Measurements from ENCODE around the gene SELENOV. TPM values are rescaled to one million over a fixed set of nuclear protein-coding genes. Genes with fewer than 3 reads are reported as not detected.

The SELENOV gene
- total and polyA plus RNA-seq, 2 donors (not counting 1 experiment from before 2014, with no cell fraction given): not detected

DNA sequence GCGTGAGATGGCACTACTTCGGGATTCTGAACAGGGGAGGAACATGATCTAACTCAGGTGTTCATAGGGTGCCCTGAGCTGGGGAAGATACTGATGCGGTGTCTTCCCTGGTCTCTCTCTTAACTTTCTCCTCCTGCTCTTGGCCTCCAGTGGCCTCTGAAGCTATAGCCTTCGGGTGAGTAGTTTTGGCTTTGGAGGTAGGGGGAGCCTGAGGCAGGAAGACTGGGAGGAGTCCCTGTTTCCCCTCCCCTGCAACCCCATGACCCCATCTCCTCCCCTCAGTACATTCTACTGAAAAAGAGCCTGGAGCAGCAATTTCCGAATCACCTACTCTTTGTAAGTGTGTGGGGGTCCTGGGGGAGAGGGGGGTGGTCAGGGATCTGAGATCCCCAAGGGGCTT lies 3.5 kb downstream of the SELENOV start:
- Histone ChIP-seq H3K36me3 (ENCODE audit: control insufficient read depth, insufficient read depth, low read length) (no peaks in the 10 kb centered on the region), H3K9ac (ENCODE audit: insufficient read depth, low read length) (no peak overlapping the region), H2AFZ (ENCODE audit: low read length) (no peak overlapping the region), H3K27ac (ENCODE audit: insufficient read depth, low read length) (no peak overlapping the region), H3K4me2 (ENCODE audit: extremely low read depth, insufficient read depth, low read length) (no peak overlapping the region), H3K4me1 (ENCODE audit: control insufficient read depth, extremely low read depth, insufficient read depth, low read length) (no peaks in the 10 kb centered on the region), H4K20me1 (ENCODE audit: control insufficient read depth, extremely low read depth, insufficient read depth, low read length) (no peaks in the 10 kb centered on the region), H3K79me2 (ENCODE audit: control insufficient read depth, insufficient read depth, low read length) (no peaks in the 10 kb centered on the region), H3K9me3 (ENCODE audit: control insufficient read depth, insufficient read depth, low read depth, low read length) (no peaks in the 10 kb centered on the region), H3K4me3 (replicated peaks in 1 of 4; ENCODE audit: control extremely low read depth in 1 of 4, insufficient read depth in 1 of 4, low read depth in 3 of 4, low read length in 4 of 4) (no peak overlapping the region), H3K27me3 (ENCODE audit: control insufficient read depth, insufficient read depth, low read length) (peaks cover 34% of the 10 kb centered on the region)
- no peak for DNase-seq (ENCODE audit: low read depth in 2 of 2)
- no peak for TF ChIP-seq EZH2 (IDR thresholded peaks at IDR 0.05; ENCODE audit: low read length, missing control alignments)
- TF ChIP-seq, protein P1, sequence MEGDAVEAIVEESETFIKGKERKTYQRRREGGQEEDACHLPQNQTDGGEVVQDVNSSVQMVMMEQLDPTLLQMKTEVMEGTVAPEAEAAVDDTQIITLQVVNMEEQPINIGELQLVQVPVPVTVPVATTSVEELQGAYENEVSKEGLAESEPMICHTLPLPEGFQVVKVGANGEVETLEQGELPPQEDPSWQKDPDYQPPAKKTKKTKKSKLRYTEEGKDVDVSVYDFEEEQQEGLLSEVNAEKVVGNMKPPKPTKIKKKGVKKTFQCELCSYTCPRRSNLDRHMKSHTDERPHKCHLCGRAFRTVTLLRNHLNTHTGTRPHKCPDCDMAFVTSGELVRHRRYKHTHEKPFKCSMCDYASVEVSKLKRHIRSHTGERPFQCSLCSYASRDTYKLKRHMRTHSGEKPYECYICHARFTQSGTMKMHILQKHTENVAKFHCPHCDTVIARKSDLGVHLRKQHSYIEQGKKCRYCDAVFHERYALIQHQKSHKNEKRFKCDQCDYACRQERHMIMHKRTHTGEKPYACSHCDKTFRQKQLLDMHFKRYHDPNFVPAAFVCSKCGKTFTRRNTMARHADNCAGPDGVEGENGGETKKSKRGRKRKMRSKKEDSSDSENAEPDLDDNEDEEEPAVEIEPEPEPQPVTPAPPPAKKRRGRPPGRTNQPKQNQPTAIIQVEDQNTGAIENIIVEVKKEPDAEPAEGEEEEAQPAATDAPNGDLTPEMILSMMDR (conservative IDR thresholded peaks at IDR 0.05 in 1 of 2, IDR thresholded peaks at IDR 0.05 in 1 of 2; ENCODE audit: low read depth in 1 of 2, low read length in 2 of 2): no peak

DNA sequence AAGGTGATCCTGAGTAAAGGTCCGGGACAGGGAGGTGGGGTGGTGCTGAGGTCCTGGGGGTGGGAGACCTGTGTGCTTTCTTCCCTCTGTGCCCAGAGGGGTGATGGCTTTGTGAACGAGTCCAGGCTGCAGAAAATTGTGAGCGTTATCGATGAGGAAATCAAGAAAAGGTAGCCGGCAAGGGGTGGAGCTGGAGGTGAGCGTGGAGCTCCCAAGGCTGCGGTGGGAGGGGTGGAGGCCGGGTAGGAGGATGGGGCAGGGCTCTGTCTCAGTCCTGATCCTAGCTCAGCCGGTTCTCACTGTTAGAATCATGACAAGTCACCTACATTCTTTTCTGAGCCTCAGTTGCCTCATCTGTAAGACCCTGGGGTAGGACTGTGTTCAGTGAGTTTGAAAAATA lies 4.0 kb downstream of the SELENOV start:
- TF ChIP-seq, protein P1 (conservative IDR thresholded peaks at IDR 0.05 in 1 of 2, IDR thresholded peaks at IDR 0.05 in 1 of 2; ENCODE audit: low read depth in 1 of 2, low read length in 2 of 2): no peak
- TF ChIP-seq EZH2 (IDR thresholded peaks at IDR 0.05; ENCODE audit: low read length, missing control alignments): no peak
- Histone ChIP-seq H2AFZ (ENCODE audit: low read length) (no peak overlapping the region), H3K4me2 (ENCODE audit: extremely low read depth, insufficient read depth, low read length) (no peak overlapping the region), H3K9me3 (ENCODE audit: control insufficient read depth, insufficient read depth, low read depth, low read length) (no peaks in the 10 kb centered on the region), H3K4me3 (replicated peaks in 1 of 4; ENCODE audit: control extremely low read depth in 1 of 4, insufficient read depth in 1 of 4, low read depth in 3 of 4, low read length in 4 of 4) (no peak overlapping the region), H3K79me2 (ENCODE audit: control insufficient read depth, insufficient read depth, low read length) (no peaks in the 10 kb centered on the region), H4K20me1 (ENCODE audit: control insufficient read depth, extremely low read depth, insufficient read depth, low read length) (no peaks in the 10 kb centered on the region), H3K36me3 (ENCODE audit: control insufficient read depth, insufficient read depth, low read length) (no peaks in the 10 kb centered on the region), H3K27me3 (ENCODE audit: control insufficient read depth, insufficient read depth, low read length) (peaks cover 29% of the 10 kb centered on the region), H3K9ac (ENCODE audit: insufficient read depth, low read length) (no peak overlapping the region), H3K4me1 (ENCODE audit: control insufficient read depth, extremely low read depth, insufficient read depth, low read length) (no peaks in the 10 kb centered on the region), H3K27ac (ENCODE audit: insufficient read depth, low read length) (no peak overlapping the region)
- DNase-seq (ENCODE audit: low read depth in 2 of 2): no peak

DNA sequence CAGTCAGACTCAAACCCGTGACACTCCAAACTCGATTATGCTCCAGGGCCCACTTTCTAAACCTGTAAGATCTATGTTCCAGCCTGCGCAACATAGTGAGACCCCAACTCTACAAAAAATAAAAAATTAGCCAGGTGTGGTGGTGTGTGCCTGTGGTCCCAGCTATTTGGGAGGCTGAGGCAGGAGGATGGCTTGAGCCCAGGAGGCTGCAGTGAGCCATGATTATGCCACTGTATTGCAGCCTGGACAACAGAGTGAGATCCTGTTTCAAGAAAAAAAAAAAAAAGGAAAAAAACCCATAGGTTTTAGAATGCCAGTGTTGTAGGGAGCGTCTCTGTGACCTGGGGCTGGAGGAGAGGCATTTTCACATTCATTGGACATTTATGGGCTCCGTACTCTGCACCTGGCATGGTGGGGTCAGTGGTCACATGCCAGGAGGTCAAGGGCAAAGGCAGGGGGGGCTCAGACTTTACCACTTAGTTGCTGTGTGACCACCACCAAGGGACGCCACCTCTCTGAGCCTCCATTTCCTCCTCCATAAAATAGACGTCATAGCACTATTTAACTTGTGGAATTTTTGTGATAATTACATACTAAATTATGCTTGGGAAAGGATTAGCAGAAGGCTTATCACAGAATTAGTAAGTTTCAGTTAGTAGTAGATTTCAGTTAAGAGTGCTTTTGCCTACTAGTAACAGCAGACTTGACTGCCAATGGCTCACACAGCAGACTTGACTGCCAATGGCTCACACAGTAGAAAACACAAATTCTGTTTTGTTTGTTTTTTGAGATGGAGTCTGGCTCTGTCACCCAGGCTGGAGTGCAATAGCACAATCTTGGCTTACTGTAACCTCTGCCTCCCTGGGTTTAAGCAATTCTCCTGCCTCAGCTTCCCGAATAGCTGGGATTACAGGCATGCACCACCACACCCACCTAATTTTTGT lies 5.9 kb downstream of the SELENOV start:
- Histone ChIP-seq H3K4me1 (ENCODE audit: control insufficient read depth, extremely low read depth, insufficient read depth, low read length) (no peaks in the 10 kb centered on the region), H3K9ac (ENCODE audit: insufficient read depth, low read length) (no peak overlapping the region), H3K4me2 (ENCODE audit: extremely low read depth, insufficient read depth, low read length) (no peak overlapping the region), H3K9me3 (ENCODE audit: control insufficient read depth, insufficient read depth, low read depth, low read length) (no peaks in the 10 kb centered on the region), H2AFZ (ENCODE audit: low read length) (no peak overlapping the region), H3K27me3 (ENCODE audit: control insufficient read depth, insufficient read depth, low read length) (peaks cover 11% of the 10 kb centered on the region), H3K4me3 (replicated peaks in 1 of 4; ENCODE audit: control extremely low read depth in 1 of 4, insufficient read depth in 1 of 4, low read depth in 3 of 4, low read length in 4 of 4) (no peak overlapping the region), H3K36me3 (ENCODE audit: control insufficient read depth, insufficient read depth, low read length) (no peaks in the 10 kb centered on the region), H4K20me1 (ENCODE audit: control insufficient read depth, extremely low read depth, insufficient read depth, low read length) (no peaks in the 10 kb centered on the region), H3K79me2 (ENCODE audit: control insufficient read depth, insufficient read depth, low read length) (no peaks in the 10 kb centered on the region), H3K27ac (ENCODE audit: insufficient read depth, low read length) (no peak overlapping the region)
- no peak for DNase-seq (ENCODE audit: low read depth in 2 of 2)
- TF ChIP-seq, protein P1 (conservative IDR thresholded peaks at IDR 0.05 in 1 of 2, IDR thresholded peaks at IDR 0.05 in 1 of 2; ENCODE audit: low read depth in 1 of 2, low read length in 2 of 2): no peak
- TF ChIP-seq EZH2 (IDR thresholded peaks at IDR 0.05; ENCODE audit: low read length, missing control alignments): no peak

All from fibroblast of lung (primary cell).